Measurements from ENCODE around the gene KCNE3. TPM values are rescaled to one million over a fixed set of nuclear protein-coding genes. Genes with fewer than 3 reads are reported as not detected.
A peak's percentile ranks its signal among the peaks of the same experiment; 100 is the strongest.

Gene KCNE3
- total and polyA plus RNA-seq, 9 of the 15 experiments (the other 6 are each of a cell fraction or from before 2014, with no cell fraction given) = 1.6 to 8.7 (median 6.2) TPM

DNA sequence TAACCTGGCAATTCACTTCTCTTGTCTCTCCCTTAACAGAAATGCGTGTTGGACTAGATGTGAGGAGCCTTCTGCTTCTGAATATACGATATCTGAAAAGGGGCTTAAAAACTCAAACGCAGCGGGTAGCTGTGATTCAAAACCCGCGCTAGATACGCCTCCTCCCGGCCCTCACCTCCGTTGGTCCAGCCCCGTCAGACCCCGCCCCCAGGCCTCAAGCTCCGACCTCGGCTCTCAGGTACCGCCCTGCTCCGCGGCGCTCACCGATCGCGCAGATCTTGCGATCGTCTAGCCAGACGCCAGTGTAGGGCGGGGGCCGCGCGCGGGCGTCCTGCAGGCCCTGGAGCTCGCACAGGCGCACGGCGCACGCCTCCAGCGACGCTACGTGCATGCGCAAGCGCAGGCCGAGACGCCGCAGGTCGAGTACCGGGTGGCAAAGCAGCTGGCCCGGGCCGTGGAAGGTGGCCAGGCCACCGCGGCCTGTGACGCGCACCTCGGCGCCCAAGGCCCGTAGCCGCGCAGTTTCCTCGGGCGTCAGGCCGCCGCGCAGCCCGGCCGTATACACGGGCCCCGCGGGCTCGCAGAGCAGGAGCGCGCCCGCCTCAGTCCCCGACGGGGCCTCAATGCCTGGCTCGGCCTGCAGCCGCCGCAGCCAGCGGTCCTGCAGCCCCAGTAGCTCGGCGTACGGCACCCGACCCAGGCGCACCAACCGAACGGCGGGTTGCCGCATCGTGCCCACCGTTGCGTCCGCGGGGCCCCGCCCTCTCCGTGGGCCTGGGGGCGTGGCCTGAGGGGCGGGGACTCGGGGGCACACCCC is 25.8 kb upstream of the KCNE3 start, which contains the start of gene LIPT2 (continued):
- TF ChIP-seq NRF1 (conservative IDR thresholded peaks at IDR 0.05 in 1 of 2, IDR thresholded peaks at IDR 0.05 in 1 of 2) (peak; percentile 99), MEF2D (tag; conservative IDR thresholded peaks at IDR 0.05; ENCODE audit: low read depth) (no peak), ZNF740 (CRISPR knock-in tag; IDR thresholded peaks at IDR 0.05) (no peak), ZNF740 (tag; IDR thresholded peaks at IDR 0.05) (no peak), CHAMP1 (IDR thresholded peaks at IDR 0.05) (no peak), RNF219 (CRISPR knock-in tag; IDR thresholded peaks at IDR 0.05) (no peak), MTA3 (IDR thresholded peaks at IDR 0.05; ENCODE audit: borderline replicate concordance) (peak; percentile 95), MEIS2 (IDR thresholded peaks at IDR 0.05; ENCODE audit: partially characterized antibody) (peak; percentile 97), HOXB6 (CRISPR knock-in tag; IDR thresholded peaks at IDR 0.05; ENCODE audit: borderline replicate concordance) (no peak), BCOR (IDR thresholded peaks at IDR 0.05) (peak; percentile 17; the same call in 1 of the 2 replicates), NFATC3 (IDR thresholded peaks at IDR 0.05) (no peak), ELK3 (CRISPR knock-in tag; IDR thresholded peaks at IDR 0.05) (no peak)
- TF ChIP-seq, protein P1, sequence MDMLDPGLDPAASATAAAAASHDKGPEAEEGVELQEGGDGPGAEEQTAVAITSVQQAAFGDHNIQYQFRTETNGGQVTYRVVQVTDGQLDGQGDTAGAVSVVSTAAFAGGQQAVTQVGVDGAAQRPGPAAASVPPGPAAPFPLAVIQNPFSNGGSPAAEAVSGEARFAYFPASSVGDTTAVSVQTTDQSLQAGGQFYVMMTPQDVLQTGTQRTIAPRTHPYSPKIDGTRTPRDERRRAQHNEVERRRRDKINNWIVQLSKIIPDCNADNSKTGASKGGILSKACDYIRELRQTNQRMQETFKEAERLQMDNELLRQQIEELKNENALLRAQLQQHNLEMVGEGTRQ (CRISPR knock-in tag; IDR thresholded peaks at IDR 0.05) = no peak
- TF ChIP-seq, protein P2, sequence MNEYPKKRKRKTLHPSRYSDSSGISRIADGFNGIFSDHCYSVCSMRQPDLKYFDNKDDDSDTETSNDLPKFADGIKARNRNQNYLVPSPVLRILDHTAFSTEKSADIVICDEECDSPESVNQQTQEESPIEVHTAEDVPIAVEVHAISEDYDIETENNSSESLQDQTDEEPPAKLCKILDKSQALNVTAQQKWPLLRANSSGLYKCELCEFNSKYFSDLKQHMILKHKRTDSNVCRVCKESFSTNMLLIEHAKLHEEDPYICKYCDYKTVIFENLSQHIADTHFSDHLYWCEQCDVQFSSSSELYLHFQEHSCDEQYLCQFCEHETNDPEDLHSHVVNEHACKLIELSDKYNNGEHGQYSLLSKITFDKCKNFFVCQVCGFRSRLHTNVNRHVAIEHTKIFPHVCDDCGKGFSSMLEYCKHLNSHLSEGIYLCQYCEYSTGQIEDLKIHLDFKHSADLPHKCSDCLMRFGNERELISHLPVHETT (CRISPR knock-in tag; conservative IDR thresholded peaks at IDR 0.05 in 1 of 2, IDR thresholded peaks at IDR 0.05 in 1 of 2) = peak in 1 of 2 experiments; percentile 46; a peak in 1 of 4 replicates
